Measurements from ENCODE around the gene ADAM12.

The ADAM12 gene

GRCh38 chr10:125992254-125992653 is 396.0 kb downstream of the ADAM12 start:
- ATAC-seq = no peak
- TF ChIP-seq ZNF70 (CRISPR knock-in tag; IDR thresholded peaks at IDR 0.05) (no peak), CSDC2 (CRISPR knock-in tag; IDR thresholded peaks at IDR 0.05) (no peak), ISL1 (CRISPR knock-in tag; IDR thresholded peaks at IDR 0.05) (no peak), ESRRG (CRISPR knock-in tag; IDR thresholded peaks at IDR 0.05) (no peak), RARB (CRISPR knock-in tag; IDR thresholded peaks at IDR 0.05) (no peak)

- no peak for ATAC-seq
- TF ChIP-seq CSDC2 (CRISPR knock-in tag; IDR thresholded peaks at IDR 0.05) = no peak
Measured at GRCh38 chr10:125991392-125991791, 396.9 kb downstream of the ADAM12 start.

- ATAC-seq = no peak
- TF ChIP-seq ZFP3 (CRISPR knock-in tag; IDR thresholded peaks at IDR 0.05) = no peak
- no peak for TF ChIP-seq GLIS3 (CRISPR knock-in tag; IDR thresholded peaks at IDR 0.05)
- TF ChIP-seq ISL1 (CRISPR knock-in tag; IDR thresholded peaks at IDR 0.05) = no peak
- no peak for TF ChIP-seq TOX (CRISPR knock-in tag; IDR thresholded peaks at IDR 0.05; ENCODE audit: borderline replicate concordance)
- TF ChIP-seq ZNF565 (CRISPR knock-in tag; conservative IDR thresholded peaks at IDR 0.05; ENCODE audit: low read depth) = no peak
- TF ChIP-seq OSR1 (CRISPR knock-in tag; IDR thresholded peaks at IDR 0.05) = no peak
- TF ChIP-seq ZNF8 (CRISPR knock-in tag; IDR thresholded peaks at IDR 0.05) = no peak
- no peak for TF ChIP-seq ZNF70 (CRISPR knock-in tag; IDR thresholded peaks at IDR 0.05)
- no peak for TF ChIP-seq ZC3H10 (CRISPR knock-in tag; IDR thresholded peaks at IDR 0.05)
- no peak for TF ChIP-seq ESRRG (CRISPR knock-in tag; IDR thresholded peaks at IDR 0.05)
- TF ChIP-seq ZFP30 (CRISPR knock-in tag; IDR thresholded peaks at IDR 0.05) = no peak
- no peak for TF ChIP-seq TCF4 (CRISPR knock-in tag; IDR thresholded peaks at IDR 0.05; ENCODE audit: borderline replicate concordance)
- TF ChIP-seq PATZ1 (CRISPR knock-in tag; IDR thresholded peaks at IDR 0.05; ENCODE audit: borderline replicate concordance) = no peak
Measured at GRCh38 chr10:125990974-125991373, 397.3 kb downstream of the ADAM12 start.

GRCh38 chr10:125989791-125990190 is 398.5 kb downstream of the ADAM12 start:
- no peak for ATAC-seq
- no peak for TF ChIP-seq TSHZ2 (CRISPR knock-in tag; IDR thresholded peaks at IDR 0.05)

GRCh38 chr10:125985557-125986240 is 402.6 kb downstream of the ADAM12 start:
- ATAC-seq = no peak
- TF ChIP-seq ZFP3 (CRISPR knock-in tag; IDR thresholded peaks at IDR 0.05) (no peak), CSDC2 (CRISPR knock-in tag; IDR thresholded peaks at IDR 0.05) (no peak), ARNTL (CRISPR knock-in tag; IDR thresholded peaks at IDR 0.05; ENCODE audit: borderline replicate concordance, low read depth) (no peak), BACH2 (CRISPR knock-in tag; IDR thresholded peaks at IDR 0.05; ENCODE audit: borderline replicate concordance) (no peak), ZNF8 (CRISPR knock-in tag; IDR thresholded peaks at IDR 0.05) (no peak)

GRCh38 chr10:125984865-125985495 is 403.3 kb downstream of the ADAM12 start:
- TF ChIP-seq ZC3H10 (CRISPR knock-in tag; IDR thresholded peaks at IDR 0.05) = no peak
- no peak for TF ChIP-seq SNAI2 (CRISPR knock-in tag; IDR thresholded peaks at IDR 0.05)
- ATAC-seq = no peak

- TF ChIP-seq GLIS3 (CRISPR knock-in tag; IDR thresholded peaks at IDR 0.05) = no peak
- no peak for TF ChIP-seq PATZ1 (CRISPR knock-in tag; IDR thresholded peaks at IDR 0.05; ENCODE audit: borderline replicate concordance)
- no peak for TF ChIP-seq ZFP3 (CRISPR knock-in tag; IDR thresholded peaks at IDR 0.05)
- TF ChIP-seq ZC3H10 (CRISPR knock-in tag; IDR thresholded peaks at IDR 0.05) = no peak
- TF ChIP-seq ESRRG (CRISPR knock-in tag; IDR thresholded peaks at IDR 0.05) = no peak
- TF ChIP-seq TCF4 (CRISPR knock-in tag; IDR thresholded peaks at IDR 0.05; ENCODE audit: borderline replicate concordance) = no peak
- no peak for TF ChIP-seq OSR1 (CRISPR knock-in tag; IDR thresholded peaks at IDR 0.05)
- no peak for TF ChIP-seq RARB (CRISPR knock-in tag; IDR thresholded peaks at IDR 0.05)
- TF ChIP-seq TSHZ2 (CRISPR knock-in tag; IDR thresholded peaks at IDR 0.05) = no peak
- no peak for TF ChIP-seq SNAI2 (CRISPR knock-in tag; IDR thresholded peaks at IDR 0.05)
- no peak for TF ChIP-seq TOX (CRISPR knock-in tag; IDR thresholded peaks at IDR 0.05; ENCODE audit: borderline replicate concordance)
- no peak for TF ChIP-seq ZFP30 (CRISPR knock-in tag; IDR thresholded peaks at IDR 0.05)
- TF ChIP-seq ZNF70 (CRISPR knock-in tag; IDR thresholded peaks at IDR 0.05) = no peak
- TF ChIP-seq ZNF565 (CRISPR knock-in tag; conservative IDR thresholded peaks at IDR 0.05; ENCODE audit: low read depth) = no peak
- no peak for TF ChIP-seq ZNF8 (CRISPR knock-in tag; IDR thresholded peaks at IDR 0.05)
- no peak for ATAC-seq
Measured at GRCh38 chr10:125984346-125984745, 403.9 kb downstream of the ADAM12 start.
